GM18870 (cell line): Measurements from ENCODE around the gene RCC2.

Experiments
- ATAC-seq: cut with Tn5 transposase; IDR thresholded peaks from one replicate; pipeline ENCODE4 v1.9.1; 2021; ENCODE audit warnings: moderate library complexity; ENCODE audit not compliant: unreplicated experiment

Gene RCC2

GRCh38 chr1:17381161-17381560, 58.3 kb downstream of the RCC2 start:
- ATAC-seq, result no peak

- no peak for ATAC-seq
Observed at GRCh38 chr1:17377325-17377953, 62.0 kb downstream of the RCC2 start.

- no peak for ATAC-seq
Observed at GRCh38 chr1:17375651-17376050, 63.8 kb downstream of the RCC2 start.

GRCh38 chr1:17372955-17373354, 66.5 kb downstream of the RCC2 start:
- no peak for ATAC-seq

DNA sequence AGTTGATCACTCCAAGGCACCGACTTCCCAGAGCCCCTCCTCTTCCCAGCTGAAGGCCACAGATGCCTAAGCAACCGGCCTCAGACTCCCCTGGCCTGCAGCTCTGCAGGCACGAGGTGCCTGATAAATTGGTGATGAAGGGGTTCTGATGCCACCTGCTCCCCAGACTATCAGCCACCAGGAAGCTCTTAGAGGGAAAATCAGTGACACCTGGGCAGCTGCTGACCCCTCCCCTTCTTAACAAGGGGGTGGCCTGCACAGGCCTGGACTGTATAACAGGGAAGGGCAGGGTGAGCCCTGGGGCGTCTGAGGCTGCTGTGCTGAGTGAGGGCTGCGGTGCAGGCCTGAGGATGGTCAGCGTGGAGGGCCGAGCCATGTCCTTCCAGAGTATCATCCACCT, 67.6 kb downstream of the RCC2 start, which contains the start of gene PADI6:
PADI6 (plus strand) TSS at position 301 of the 400 bp plus-strand sequence; CDS start at position 351, 50 bp downstream.
- no peak for ATAC-seq

DNA sequence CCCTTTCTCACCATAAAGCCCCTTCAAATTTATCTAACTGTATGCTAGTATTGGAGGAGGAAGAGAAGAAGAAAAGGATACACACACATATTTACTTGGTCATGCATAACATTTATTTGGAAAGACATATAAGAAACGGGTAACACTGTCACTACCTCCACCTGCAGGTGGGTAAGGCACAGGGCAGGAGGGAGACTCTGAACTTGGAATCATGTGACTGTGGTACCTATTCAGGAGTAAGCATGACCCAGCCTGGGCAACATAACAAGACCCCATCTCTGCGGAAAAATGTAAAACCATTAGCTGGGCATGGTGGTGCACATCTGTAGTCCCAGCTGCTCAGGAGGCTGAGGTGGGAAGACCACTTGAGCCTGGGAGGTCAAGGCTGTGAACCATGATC, 68.9 kb downstream of the RCC2 start:
- no peak for ATAC-seq

- no peak for ATAC-seq
Observed at GRCh38 chr1:17369466-17369865, 70.0 kb downstream of the RCC2 start.

DNA sequence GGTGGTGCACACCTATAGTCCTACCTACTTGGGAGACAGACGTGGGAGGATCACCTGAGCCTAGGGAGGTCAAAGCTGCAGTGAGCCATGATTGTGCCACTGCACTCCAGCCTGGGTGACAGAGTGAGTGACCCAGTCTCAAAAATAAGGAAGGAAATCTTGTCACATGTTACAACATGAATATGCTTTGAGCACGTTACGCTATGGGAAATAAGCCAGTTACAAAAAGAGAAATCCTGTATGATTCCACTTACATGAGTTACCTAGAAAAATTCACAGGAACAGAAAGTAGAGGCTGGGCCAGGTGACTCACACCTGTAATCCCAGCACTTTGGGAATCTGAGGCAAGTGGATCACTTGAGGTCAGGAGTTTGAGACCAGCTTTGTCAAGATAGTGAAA, 74.2 kb downstream of the RCC2 start:
- ATAC-seq, result no peak

DNA sequence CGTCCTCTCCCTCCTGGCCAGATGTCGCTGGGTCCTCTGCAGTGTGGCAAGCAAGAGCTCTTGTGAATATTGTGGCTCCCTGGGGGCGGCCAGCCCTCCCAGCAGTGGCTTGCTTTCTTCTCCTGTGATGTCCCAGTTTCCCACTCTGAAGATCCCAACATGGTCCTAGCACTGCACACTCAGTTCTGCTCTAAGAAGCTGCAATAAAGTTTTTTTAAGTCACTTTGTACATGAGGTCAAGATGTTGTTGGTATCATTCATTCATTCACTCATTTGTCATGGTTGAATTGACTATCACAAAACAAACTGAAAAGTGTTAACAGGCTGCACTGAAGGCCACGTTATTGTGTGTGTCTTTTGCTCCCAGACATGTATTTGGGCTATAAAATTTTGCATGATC, 75.7 kb downstream of the RCC2 start:
- ATAC-seq, result no peak

DNA sequence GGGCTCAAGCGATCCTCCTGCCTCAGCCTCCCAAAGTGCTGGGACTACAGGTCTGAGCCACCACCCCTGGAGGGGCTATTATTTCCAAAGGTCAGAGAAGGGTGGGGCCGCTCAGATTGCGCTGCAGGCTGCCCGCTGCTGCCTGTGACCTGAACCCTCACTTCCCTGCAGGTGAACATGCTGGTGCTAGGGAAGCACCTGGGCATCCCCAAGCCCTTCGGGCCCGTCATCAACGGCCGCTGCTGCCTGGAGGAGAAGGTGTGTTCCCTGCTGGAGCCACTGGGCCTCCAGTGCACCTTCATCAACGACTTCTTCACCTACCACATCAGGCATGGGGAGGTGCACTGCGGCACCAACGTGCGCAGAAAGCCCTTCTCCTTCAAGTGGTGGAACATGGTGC, 76.1 kb downstream of the RCC2 start:
- no peak for ATAC-seq

GRCh38 chr1:17361687-17362086, 77.8 kb downstream of the RCC2 start:
- ATAC-seq, result no peak

DNA sequence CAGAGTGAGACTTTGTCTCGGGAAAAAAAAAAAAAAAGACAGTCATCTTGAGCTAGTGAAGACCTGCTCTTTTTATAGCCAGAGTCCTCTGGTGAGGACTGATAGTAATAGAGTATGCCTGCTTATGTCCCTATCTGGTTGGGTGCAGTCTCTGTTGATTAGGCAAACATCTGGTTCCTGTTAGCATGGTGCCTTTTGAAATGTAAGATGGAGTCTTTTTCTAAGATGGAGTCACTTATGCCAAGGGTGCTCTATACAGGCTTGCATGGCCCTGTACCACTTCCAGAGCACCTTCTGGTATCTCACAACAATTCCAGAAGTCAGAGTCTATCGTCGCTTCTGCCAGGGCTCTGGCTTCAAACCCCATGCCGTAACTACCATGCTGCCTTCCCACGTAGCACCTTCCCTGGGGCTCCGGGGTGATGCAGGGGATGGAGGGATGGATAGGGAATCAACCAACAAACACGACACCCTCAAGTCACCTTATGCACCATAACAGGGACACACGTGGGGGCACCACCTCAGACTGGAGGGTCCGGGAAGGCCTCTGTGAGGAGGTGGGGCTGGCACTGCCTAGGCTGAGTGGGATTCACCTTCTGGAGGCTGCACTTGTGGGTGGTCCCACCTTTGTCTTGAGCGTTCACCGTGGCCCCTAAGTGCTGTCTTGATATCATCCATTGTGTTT, 79.1 kb downstream of the RCC2 start:
- no peak for ATAC-seq

DNA sequence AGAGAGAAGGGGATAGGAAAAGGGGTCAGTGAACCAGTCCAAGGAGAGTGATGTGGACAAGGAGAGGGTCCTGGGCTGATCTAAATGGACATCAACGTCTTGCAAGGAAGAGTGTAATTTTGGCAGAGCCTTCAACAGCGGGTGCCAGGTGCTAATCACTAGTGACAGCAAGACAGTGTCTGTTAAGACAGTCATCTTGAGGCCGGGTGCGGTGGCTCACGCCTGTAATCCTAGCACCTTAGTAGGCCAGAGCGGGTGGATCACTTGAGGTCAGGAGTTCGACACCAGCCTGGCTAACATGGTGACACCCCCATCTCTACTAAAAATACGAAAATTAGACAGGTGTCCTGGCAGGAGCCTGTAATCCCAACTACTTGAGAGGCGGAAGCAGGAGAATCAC, 79.7 kb downstream of the RCC2 start:
- no peak for ATAC-seq

- no peak for ATAC-seq
Observed at GRCh38 chr1:17359031-17359430, 80.4 kb downstream of the RCC2 start.

- ATAC-seq, result no peak
Observed at GRCh38 chr1:17358557-17358956, 80.9 kb downstream of the RCC2 start.
